COR-L47 (cell line): ENCODE data around the gene KATNB1.
"Not testable (repeated sequence)": the region's sequence is repeated elsewhere in the genome, so short reads cannot be mapped to it uniquely, and the experiment has no call there.

Source experiments
- DNase-seq: peaks from one replicate; lab custom pipeline; 2025; lab: John Stamatoyannopoulos, UW

KATNB1 gene

DNA sequence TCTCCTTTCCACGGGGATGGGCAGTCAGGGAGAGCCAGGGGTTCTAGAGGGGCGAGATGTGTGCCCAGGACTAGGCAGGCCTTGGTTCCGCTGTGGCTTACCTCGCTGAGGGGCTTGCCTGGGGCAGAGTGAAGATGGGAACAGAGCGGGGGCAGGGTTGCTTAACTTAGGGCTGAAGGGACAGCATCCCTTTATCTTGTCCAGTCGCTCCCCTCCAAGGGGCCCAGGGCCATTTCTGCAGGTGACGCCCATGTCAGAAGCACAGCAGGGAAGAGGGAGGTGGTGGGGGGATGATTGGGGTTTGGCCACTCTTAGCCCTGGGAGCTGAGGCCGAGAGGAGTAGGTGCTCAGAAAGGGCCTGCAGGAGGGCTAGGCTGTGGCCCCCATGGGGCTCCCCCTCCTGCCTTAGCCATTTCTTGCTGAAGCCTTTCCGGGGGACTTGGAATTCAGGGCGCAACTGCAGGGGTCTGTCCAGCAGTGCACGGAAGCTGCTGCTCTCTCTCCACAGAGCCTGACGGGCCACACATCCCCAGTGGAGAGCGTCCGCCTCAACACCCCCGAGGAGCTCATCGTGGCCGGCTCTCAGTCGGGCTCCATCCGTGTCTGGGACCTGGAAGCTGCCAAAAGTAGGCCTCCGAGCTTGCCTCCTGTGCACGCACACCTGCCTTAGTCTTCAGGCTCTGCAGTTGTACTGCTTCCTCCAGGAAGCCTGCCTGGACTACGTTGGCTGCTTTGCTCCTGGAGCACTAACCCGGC is 8.5 kb downstream of the KATNB1 start:
- no peak for DNase-seq

DNA sequence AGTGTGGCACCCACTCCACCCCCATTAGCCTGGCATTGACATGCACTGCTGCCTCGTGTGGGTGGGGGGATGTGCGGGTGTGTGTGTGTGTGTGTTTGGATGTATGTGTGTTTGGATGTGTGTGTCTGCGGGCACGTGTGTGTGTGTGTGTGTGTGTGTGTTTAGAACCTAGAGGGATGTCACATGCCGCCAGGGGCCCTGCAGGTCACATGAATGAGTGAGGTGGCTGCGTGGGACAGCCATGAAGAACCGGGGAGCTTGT is 9.0 kb downstream of the KATNB1 start:
- no peak for DNase-seq

DNA sequence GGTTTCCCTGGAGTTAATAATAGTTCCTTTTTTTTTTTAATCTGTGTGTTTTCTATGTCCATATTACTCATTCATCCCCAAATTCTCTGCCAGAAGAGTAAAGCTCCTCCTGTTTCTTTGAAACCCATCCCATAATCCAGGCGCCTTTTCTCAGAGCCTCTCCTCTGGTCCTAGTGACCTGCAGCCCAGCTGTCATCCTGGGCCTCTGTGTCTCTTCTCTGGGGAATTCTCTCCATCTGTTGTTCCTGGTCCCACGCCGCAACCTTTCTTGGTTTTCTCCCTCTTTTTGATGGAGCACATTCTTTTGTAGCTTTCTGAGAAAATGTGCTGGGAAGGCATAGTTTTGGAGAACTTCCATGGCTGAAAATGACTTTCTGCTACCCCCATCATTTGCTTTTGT is 10.2 kb downstream of the KATNB1 start:
- DNase-seq: no peak

DNA sequence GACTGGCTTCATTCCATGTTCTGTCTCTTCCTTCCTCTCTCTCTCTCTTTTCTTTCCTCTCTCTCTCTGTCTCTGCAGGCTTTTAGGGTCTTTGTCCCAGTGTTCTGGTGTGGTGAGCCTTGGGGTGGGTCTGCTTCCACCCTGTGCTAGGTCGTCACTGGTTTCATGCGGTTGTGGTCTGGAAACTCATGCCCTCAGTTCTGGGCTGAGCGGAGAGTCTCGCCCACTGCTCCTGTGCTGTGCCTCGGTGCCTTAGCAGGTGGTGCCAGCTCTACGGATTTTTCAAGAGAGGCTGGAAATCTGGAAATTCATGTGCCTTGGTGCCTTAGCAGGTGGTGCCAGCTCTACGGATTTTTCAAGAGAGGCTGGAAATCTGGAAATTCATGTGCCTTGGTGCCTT is 10.7 kb downstream of the KATNB1 start:
- DNase-seq: not testable (repeated sequence)

DNA sequence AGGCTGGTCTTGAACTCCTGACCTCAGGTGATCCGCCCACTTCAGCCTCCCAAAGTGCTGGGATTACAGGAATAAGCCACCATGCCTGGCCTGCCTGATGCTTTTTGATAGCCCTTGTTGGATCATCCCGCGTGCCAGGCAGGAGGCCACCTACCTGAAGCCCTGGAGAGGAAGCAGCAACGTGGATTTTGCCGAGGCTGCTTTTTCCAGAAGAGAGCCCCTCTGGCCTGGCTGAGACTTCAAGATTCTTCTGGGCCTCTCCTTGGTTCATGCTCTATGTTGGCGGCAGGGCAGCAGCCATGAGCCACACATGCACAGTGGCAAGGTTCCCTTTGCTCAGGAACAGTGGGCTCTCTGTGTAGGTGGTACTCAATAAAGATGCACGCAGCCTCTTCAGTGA is 11.5 kb downstream of the KATNB1 start:
- no peak for DNase-seq

DNA sequence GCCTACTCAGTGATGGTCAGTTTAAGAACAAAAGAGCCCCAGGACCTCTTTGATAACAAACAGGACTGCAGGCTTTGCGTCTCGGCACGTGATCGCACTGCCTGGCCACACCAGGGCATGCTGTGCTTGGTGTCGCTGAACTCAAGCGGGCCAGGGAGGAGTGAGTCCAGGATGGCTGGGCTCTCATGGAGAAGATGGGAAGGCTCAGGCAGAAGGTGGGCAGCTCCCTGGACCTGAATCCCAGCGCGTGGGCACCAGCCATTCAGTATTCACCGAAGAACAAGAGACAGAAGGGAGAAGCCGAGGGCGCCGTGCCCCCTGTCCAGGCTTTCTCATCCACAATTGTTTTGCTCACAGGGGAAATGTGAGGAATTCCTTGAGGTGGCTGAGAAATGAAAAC is 11.9 kb downstream of the KATNB1 start:
- no peak for DNase-seq

DNA sequence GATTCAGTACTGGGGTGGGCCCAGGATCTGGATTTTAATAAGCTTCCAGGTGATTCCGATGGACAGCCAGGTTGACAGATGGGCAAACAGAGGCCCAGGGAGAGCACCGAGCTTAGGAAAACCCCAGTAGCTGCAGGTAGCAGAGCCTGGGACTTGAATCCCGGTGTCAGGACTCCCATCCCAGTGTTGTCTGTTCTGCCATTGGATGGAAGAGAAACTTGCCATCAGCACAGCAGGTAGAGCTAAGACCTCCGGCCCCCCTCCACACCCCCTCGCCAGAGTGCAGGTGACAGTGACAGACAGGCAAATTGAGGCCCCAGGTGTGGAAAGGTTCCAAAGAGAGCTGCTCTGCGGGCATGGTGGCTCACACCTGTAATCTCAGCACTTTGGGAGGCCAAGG is 12.4 kb downstream of the KATNB1 start:
- no peak for DNase-seq

DNA sequence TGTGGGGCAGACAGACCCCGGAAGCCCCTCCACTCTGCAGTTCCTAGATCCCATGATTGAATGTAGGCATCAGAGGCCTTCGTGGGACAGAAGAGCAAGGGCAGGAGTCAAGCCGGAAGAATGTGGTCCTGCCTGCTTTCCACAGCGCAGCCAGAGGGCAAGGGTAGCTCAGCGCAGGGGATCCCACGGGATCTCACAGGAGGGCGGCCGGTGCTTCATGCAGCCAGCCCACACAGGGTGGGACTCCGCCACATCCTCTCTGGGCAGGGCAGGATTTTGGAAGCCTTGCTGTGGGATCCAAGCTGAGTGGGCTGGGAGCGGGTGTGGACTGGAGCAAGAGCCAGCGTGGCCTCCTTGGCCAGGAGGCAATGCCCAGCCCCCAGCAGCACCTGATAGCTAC is 13.0 kb downstream of the KATNB1 start:
- no peak for DNase-seq

DNA sequence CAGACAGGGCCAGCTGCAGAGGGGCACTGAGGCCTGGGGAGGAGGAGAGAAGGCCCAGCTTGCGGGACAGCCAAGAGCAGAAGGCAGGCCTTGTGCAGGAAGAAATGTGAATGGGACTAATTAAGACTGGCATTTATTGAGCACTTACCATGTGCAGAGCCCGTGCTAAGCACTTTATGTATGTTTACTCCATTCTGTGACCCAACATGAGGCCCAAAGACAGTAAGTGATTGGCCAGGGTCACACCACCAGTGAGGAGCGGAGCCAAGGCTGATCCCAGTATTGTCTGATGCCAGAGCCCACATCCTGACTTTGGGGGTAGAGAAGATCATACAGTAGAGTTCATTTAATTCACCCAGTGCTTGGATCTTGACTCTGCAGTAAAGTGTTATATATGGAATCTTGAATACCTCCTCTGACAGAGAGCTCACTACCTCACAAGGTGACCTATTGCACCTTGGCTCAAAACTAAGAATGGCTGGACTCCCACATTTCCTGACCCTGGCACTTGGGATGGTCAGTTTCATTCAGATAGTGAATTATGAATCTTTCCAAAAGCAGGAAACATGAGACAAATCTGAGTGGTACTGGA is 13.6 kb downstream of the KATNB1 start:
- no peak for DNase-seq

DNA sequence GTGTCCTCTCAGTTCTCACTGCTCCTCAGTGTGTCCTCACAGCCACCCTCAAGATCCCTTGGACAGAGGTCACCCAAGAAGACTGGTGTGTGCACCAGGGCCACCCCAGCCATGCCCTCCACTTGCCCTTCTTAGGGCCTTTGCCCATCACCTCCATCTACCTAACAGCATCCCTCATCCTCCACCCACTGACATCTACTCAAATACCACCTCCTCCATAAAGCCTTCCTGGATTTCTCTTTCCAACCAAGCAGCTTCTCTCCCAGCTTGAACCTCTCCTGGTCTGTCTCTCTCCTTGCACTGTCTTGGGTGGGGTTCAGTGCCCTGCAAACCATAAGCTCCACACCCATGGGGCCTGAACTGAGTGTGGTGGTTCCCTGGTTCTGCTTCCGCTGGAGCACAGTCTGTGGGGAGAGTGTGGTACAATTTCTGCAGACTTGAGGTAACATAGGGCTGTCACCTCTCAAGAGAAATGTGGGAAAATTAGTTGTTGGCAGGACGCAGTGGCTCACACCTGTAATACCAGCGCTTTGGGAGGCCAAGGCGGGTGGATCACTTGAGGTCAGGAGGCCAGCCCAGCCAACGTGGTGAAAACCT is 14.4 kb downstream of the KATNB1 start:
- DNase-seq: no peak

DNA sequence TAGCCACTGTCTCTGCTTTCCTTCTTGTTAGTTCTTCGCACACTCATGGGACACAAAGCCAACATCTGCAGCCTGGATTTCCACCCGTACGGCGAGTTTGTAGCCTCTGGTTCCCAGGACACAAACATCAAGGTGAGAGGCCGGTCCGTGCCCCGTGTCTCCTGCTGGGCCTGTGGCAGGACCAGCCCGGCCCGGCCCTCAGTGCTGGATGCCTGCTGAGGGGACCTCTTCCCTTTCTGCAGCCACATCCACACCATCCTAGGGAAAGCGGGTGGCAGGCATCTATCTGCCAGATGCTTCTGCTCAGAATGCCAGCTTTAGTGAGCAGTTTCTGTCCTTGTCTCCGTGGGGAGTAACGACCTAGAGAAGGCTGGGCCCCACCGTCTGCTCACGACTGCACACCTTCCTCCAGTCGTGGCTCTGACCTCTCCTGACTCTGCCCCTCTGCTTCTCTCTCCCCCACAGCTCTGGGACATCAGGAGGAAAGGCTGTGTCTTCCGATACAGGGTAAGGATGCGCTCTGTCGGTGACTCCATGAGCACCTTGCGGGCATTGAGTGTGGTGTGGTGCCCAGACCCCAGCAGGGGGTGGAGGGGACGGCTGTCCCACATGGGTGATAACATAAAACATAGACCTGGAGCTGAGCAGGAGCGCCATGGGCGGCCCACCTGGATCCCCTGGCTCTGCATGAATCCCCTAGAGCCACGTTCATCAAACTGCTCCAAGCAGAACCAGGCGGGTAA is 15.4 kb downstream of the KATNB1 start:
- no peak for DNase-seq

DNA sequence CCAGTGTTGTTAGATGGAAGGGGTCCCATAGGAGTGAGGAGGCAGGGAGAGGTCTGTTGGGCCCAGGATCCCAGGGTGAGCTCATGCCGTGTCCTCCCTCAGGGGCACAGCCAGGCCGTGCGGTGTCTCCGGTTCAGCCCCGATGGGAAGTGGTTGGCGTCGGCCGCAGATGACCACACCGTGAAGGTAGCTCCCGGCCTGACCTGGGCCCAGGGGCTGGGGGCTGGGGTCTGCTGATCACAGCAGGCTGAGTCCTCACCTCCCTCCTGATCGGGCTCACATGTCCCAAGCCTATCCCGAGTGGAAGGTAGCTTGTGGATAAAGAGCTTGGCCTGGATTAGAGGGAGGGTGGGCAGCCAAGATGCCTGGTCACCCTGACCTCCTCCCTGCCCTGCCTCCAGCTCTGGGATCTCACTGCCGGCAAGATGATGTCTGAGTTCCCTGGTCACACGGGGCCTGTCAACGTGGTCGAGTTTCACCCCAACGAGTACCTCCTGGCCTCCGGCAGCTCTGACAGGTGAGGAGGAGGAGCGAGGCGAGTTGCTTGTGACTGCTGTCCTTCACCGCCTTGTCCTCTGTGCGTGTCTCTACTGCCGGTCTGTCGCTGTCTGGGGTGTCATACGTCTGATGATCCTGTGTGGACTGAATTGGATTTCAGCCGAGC is 16.1 kb downstream of the KATNB1 start:
- no peak for DNase-seq

DNA sequence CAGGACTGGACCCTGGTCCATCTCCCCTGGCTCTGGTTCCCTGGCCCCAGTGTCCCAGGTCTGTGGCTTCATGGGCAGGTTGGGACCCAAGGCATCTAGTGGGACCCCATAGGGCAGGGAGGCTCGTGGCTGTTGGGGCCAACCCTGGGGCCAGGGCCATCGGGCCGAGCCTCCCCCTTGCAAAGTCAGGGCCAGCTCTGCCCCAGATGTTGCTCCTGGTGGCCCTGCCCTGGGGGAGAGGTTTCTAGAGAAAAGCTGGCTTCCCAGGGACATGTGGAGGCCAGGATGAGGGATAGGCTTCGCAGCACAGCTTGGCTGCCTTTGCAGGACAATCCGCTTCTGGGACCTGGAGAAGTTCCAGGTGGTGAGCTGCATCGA is 16.6 kb downstream of the KATNB1 start:
- DNase-seq: no peak

DNA sequence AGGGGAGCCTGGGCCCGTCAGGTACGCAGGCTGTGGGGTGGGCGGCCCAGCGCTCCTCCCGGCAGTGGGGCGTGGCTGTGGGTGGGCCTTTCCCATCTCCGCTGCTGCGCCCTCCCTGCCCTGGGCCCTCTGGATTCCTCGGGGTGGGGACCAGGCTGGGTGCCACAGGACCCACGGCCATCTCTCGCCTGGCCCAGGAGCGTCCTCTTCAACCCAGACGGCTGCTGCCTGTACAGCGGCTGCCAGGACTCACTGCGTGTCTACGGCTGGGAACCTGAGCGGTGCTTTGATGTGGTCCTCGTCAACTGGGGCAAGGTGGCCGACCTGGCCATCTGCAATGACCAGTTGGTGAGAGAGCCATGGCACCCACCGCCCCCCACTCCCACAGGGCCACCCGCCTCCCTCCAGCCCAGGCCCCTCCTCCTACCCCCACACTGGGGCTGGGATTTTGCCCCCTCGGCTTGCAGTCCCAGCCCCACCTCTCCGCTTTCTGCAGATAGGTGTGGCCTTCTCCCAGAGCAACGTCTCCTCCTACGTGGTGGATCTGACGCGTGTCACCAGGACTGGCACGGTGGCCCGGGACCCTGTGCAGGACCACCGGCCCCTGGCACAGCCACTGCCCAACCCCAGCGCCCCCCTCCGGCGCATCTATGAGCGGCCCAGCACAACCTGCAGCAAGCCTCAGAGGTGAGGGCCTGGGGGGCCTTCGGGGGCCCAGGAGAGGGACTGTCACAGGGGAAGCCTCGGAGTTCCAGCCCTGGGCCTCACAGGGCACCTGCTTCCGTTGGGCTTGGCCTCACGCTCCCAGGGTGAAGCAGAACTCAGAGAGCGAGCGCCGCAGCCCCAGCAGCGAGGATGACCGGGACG is 17.2 kb downstream of the KATNB1 start:
- no peak for DNase-seq

DNA sequence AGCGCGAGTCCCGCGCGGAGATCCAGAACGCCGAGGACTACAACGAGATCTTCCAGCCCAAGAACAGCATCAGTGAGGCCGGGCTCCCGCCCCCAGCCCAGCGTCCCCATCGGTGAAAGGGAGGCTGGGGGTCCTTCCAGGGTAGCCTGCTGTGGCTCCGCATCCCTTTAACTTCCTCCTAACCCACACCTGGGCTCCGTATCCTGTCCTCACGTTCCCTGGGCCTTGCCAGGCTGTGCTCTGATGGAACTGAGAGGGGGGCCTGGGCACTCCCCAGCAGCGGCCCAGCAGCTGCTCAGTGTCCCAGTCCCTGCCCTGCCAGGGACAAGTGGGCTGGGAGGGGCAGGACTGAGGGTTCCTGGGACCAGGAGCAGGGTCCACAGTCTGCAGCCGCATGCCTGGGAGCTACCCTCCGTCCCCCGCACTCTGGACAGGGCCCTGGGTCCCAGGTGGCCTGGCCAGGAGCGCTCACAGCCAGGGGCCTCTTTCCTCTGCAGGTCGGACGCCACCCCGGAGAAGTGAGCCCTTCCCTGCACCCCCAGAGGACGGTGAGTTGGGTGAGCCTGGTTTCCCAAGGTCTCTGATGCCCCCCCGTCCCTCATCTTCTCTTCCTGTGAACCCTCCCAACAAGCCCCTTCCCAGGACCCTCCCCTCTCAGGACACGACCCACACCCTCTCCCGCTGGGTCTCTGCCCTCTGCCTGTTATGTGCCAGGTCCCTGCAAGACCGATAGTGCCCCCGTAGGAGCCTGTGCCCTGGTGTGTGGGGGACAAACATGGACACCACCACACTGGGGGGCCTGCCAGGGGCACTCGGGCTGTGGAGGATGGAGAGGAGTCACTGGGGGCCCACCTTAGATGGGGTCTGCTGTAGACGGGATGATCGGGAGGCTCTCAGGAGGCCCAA is 18.1 kb downstream of the KATNB1 start:
- no peak for DNase-seq

DNA sequence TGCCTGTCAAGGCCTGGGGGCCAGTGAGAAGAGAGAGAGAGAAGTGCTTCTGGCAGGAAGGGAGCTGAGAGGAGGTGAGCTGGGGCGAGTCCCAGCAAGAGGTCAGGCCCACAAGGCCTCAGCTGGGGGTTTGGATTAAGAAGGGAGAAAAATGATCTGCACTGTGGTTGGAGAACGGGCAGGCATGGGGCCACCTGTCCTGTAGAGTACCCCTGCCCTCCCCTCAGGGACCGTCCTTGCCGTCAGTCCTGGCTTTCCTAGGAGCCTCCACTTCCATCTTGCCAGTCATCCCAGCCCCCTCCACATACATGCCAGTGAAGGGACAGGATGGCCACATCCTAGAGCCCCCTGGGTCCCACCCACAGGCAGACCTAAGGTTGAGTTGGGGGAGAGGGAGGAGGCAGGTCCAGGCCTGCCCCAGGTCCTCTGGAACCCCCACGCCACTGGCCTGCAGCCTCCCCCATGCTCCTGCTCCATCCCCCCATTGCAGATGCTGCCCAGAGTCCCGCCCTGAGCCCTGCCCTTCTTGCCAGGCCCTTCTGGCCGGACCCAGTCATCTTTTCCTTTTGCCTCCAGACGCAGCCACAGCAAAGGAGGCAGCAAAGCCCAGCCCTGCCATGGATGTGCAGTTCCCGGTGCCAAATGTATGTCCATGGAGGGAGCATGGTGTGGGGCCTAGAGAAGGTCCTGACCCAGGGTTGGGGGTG is 18.9 kb downstream of the KATNB1 start:
- no peak for DNase-seq

DNA sequence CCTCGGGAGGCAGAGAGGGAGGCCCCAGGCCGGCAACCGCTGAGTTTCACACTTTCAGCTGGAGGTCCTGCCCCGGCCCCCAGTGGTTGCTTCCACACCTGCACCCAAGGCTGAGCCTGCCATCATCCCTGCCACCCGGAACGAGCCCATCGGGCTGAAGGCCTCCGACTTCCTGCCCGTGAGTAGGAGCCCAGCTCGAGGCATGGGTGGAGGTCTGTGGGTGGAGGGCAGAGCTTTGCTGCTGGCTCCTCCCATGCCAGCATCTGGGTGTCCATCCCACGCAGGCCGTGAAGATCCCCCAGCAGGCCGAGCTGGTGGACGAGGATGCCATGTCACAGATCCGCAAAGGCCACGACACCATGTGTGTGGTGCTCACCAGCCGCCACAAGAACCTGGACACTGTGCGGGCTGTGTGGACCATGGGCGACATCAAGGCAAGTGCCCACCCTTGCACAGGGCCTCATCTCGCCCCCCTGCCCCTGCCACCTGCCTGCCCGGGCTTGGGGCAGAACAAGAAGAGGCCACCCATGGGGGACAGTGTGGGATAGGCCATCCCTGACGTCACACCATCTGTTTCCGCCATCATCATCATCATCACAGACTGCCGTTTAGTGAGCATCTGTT is 19.6 kb downstream of the KATNB1 start:
- DNase-seq: no peak

DNA sequence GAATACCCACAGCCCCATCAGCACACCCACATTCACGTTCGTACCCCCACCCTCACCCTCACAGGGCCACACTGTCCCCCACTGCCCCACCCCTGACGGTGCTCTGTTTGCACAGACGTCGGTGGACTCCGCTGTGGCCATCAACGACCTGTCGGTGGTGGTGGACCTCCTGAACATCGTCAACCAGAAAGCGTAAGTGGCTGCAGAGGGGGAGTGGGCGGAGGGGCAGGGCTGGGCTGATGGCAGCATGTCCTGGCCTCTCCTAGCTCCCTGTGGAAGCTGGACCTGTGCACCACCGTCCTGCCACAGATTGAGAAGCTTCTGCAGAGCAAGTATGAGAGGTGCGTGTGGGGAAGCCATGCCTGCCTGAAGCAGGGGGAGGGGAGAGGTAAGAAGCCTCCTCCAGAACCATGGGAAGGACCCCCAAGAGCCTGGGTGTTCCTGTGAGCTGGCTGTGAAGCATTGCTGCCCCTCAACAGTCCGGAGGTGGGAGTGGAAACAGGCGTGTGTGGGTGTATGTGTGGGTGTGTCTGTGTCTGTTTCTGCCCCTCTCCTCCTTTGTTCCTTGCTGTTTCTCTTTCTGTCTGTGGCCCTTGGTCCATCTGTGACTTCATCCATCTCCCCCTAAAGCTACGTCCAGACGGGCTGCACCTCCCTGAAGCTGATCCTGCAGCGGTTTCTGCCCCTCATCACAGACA is 20.3 kb downstream of the KATNB1 start:
- DNase-seq: no peak
